CD1c-positive myeloid dendritic cell (primary cell): ENCODE measurements around the gene SLC10A6.

Source experiments
- DNase-seq: peaks from one replicate; pipeline ENCODE4 v3.0.0-alpha.2; 2016; ENCODE audit errors: extremely low spot score

Gene SLC10A6

GRCh38 chr4:86778175-86778574 lies 71.0 kb downstream of the SLC10A6 start:
- DNase-seq, result no peak

GRCh38 chr4:86775061-86775460 lies 74.1 kb downstream of the SLC10A6 start:
- DNase-seq, result no peak
